ENCODE results near the gene ZNF189. TPM values are rescaled to one million over a fixed set of nuclear protein-coding genes. Genes with fewer than 3 reads are reported as not detected.

Gene ZNF189
- total RNA-seq, 1 donor from 2014 or later, result 17.5 TPM

DNA sequence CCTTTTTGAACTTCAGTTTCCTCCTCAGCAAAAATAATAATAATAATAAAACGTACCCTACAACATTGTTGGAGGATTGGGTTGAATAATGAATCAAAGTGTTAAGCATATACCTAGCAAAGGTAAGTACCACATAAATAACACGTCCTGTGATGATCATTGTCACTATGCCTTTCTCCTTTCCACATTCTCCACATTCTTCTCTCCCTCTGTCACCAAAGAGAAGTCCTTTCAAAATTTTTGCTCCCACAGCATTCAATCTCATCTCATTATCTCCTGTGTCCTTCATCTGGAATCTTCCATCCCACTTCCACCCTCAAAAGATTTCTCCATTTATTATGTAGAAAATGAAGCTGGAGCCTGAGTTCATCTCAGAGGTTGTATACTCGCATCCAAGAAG lies 44.1 kb downstream of the ZNF189 start:
- DNase-seq, result no peak
- no peak for ATAC-seq
- intact Hi-C loops (cut with micrococcal nuclease), result no loop called here

DNA sequence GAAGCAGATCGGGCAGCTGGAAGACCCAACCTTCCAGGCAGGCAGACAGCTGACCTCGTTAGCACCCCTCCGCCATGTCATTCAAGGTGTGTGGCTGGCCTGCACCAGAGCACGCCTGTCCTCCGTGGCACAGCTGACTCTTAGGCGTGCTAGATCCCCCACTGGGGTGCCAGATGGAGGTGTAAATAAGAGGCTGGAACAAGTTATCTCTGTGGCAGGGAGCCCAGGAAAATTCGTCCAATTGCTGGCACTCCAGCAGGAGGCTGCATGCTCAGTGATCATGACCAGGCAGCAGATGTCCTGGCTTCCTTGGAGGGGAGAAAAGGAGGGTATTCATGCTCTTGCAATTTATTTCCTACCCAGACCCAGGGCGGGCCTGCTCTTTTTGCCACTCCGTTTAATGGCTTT lies 44.7 kb downstream of the ZNF189 start:
- intact Hi-C loops (cut with micrococcal nuclease), result no loop called here
- DNase-seq (peak; percentile 80), ATAC-seq (peak; percentile 98)

GRCh38 chr9:101445353-101446029 lies 46.8 kb downstream of the ZNF189 start:
- intact Hi-C loops (cut with micrococcal nuclease), result no loop called here
- ATAC-seq (no peak), DNase-seq (no peak)

- ATAC-seq (no peak), DNase-seq (no peak)
- intact Hi-C loops (cut with micrococcal nuclease), result no loop called here
Observed at GRCh38 chr9:101446732-101447131, 48.1 kb downstream of the ZNF189 start.

DNA sequence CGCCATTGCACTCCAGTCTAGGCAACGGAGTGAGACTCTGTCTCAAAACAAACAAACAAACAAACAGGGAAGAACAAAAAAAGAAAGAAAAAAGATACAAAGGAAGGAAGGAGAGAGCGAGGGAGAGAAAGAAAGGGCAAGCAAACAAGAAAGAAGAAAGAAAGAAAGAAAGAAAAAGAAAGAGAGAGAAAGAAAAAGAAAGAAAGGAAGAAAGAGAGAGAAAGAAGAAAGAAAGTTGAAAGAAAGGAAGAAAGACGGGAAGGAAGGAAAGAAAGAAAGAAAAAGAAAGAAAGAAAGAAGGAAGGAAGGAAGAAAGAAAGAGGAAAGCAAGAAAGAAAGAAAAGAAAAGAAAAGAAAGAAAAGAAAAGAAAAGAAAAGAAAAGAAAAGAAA lies 50.0 kb downstream of the ZNF189 start:
- no peak for DNase-seq
- no peak for ATAC-seq
- intact Hi-C loops (cut with micrococcal nuclease), result no loop called here

DNA sequence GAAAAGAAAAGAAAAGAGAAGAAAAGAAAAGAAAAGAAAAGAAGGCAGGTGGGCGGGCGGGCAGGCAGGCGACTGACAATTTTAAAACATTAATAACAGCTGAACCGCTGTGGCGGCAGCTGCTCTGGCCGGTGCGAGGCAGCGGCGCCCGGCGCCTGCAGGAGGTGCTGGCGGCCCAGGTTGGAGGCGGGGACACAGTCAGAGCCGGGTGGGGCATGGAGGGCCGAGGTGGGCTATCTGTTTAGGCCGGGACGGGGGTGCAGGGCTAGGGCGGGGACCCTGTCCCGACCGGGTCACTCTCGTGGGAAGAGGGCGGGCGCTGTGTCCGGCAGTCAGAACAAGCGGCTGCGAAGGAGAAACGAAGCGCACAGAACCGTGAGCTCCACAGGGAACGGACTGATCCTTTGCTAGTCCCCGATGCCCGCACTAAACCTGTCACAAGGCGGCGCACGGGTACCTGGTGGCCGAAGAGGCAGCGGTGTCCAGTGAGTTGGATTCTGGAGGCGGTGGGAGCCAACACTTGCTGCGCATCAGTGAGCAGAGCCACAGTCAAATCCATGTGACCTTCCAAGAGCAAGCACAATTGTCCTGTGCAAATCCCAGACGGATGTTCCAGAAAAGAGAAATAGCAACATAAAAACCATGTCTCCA lies 50.5 kb downstream of the ZNF189 start:
- intact Hi-C loops (cut with micrococcal nuclease), result no loop called here
- ATAC-seq (peak; percentile 98), DNase-seq (peak; percentile 85)

- DNase-seq (no peak), ATAC-seq (no peak)
Observed at GRCh38 chr9:101450931-101451330, 52.3 kb downstream of the ZNF189 start.

DNA sequence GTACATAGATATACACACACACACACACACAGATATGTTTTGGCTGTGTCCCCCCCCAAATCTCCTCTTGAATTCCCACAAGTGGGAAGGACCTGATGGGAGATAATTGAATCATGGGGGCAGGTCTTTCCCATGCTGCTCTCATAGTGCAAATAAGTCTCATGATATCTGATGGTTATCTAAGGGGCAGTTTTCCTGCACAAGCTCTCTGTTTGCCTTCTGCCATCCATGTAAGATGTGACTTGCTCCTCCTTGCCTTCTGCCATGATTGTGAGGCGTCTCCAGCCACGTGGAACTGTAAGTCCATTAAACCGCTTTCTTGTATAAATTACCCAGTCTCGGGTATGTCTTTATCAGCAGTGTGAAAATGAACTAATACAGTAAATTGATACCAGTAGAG lies 52.8 kb downstream of the ZNF189 start:
- ATAC-seq (no peak), DNase-seq (no peak)
- intact Hi-C loops (cut with micrococcal nuclease), result no loop called here

More at GRCh38 chr9:101450931-101451330, 52.3 kb downstream of the ZNF189 start:
- intact Hi-C loops (cut with micrococcal nuclease), result no loop called here

- intact Hi-C loops (cut with micrococcal nuclease), result no loop called here
- ATAC-seq (no peak), DNase-seq (no peak)
Observed at GRCh38 chr9:101453776-101454570, 55.3 kb downstream of the ZNF189 start.

DNA sequence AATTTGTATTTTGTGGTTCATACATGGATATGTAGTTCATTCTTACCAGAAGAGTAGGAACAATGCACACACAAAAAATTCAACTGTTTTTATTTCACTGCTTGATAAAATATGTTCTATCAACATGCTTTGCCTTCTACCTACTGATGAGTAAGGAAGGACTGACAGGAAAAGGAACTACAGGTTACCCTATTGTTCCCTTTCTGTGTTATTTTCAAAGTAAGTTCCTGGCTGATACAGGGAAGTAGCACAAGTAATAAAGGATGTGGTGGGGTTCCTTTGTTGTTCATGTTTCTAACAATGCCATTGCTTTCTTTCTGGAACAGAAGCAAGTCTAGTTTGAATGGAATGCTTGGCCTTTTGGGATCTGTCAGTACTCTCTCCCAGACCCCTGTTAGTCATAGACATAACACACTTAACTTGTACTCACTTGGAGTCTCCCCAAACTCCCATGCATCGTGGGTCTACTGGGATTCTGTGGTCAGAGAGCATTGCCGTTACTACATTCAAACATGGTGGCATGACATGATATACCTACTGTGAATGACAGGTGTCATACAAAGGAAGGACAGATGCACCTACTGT lies 57.1 kb downstream of the ZNF189 start:
- no peak for ATAC-seq
- intact Hi-C loops (cut with micrococcal nuclease), result loop anchor here (5.0 kb wide), 1 partner anchor 77 kb away; the partner anchor contains the start of gene RNF20
- no peak for DNase-seq

- ATAC-seq, result no peak
- no peak for DNase-seq
- intact Hi-C loops (cut with micrococcal nuclease), result loop anchor here (5.0 kb wide), 1 partner anchor 75 kb away; the partner anchor contains the start of gene RNF20
Observed at GRCh38 chr9:101457003-101457402, 58.4 kb downstream of the ZNF189 start.

DNA sequence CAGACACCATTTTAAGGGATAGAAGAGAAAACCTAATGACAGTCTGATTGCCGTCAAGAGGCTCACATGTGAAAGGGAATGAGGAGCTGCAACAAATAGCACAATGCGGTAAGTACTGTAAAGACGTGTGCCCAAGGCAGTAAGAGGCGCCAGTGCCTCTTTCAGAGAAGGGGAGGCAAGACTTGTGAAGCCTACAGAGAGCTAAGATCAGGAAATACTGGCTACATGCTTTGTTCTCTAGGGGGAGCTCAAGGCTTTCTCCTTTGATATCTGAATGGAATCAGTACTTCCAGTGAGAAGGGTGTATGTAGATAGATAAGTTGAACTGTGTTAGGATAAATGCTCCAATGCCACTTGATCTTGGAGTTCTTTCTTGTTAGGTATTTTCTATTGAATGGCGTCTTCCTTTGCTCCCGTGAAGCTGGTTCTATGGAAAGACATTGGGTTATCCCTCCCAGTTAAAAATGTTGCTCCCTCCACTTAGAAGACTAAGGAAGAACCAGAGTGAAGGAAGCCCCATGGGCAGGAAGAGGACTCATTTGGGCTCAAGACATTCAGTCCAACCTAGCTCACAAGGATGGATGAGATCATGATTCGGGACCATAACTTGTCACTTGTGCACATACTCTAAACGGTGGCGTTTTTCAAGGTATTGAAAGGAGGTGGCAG lies 60.4 kb downstream of the ZNF189 start:
- ATAC-seq, result peak; percentile 77
- intact Hi-C loops (cut with micrococcal nuclease), result loop anchor here (5.0 kb wide), 1 partner anchor 73 kb away; the partner anchor contains the start of gene RNF20
- DNase-seq, result no peak

Other genes with a start within 250 kb of the ZNF189 start
- not detected for gene BAAT, start 13.8 kb upstream of the ZNF189 start, total RNA-seq
- gene MRPL50, start 233 bp upstream of the ZNF189 start, total RNA-seq, result 18.2 TPM
- gene ALDOB, start 36.9 kb downstream of the ZNF189 start, total RNA-seq, result 0.35 TPM
- gene RNF20, start 135.0 kb downstream of the ZNF189 start, total RNA-seq, result 53.7 TPM
- gene PPP3R2, start 196.1 kb downstream of the ZNF189 start, total RNA-seq, result not detected

Data from left ventricle myocardium superior (tissue), 1 donor.